Measurements from ENCODE around the gene MINDY4B. TPM values are rescaled to one million over a fixed set of nuclear protein-coding genes. Genes with fewer than 3 reads are reported as not detected.

MINDY4B gene
- total and polyA plus RNA-seq, 4 donors, result not detected

GRCh38 chr3:150847433-150847832 is 57.8 kb downstream of the MINDY4B start:
- Histone ChIP-seq H3K4me3 (ENCODE audit: low read depth in 1 of 3, low read length in 3 of 3) (no peak overlapping the region), H3K4me1 (ENCODE audit: control insufficient read depth in 4 of 4, insufficient read depth in 4 of 4, low read length in 3 of 4) (no peaks in the 10 kb centered on the region), H3K9ac (ENCODE audit: low read depth in 1 of 2, low read length in 2 of 2) (no peak overlapping the region), H3K36me3 (ENCODE audit: control insufficient read depth in 4 of 4, insufficient read depth in 3 of 4, low read depth in 1 of 4, low read length in 3 of 4) (no peaks in the 10 kb centered on the region), H3K9me3 (ENCODE audit: control insufficient read depth in 4 of 4, low read length in 3 of 4) (peaks cover 0 to 4% (median 0%) of the 10 kb centered on the region in 4 donors), H3K27ac (ENCODE audit: low read depth in 1 of 2, low read length in 2 of 2) (no peak overlapping the region), H3K27me3 (ENCODE audit: control insufficient read depth in 4 of 4, insufficient read depth in 4 of 4, low read length in 3 of 4) (no peaks in the 10 kb centered on the region)
- no peak for TF ChIP-seq YY1 (IDR thresholded peaks at IDR 0.05)
- TF ChIP-seq FOXA1 (IDR thresholded peaks at IDR 0.05), result no peak
- no peak for TF ChIP-seq JUND (IDR thresholded peaks at IDR 0.05)
- no peak for TF ChIP-seq CTCF (IDR thresholded peaks at IDR 0.05; ENCODE audit: low read depth, low read length, missing input control)
- no peak for TF ChIP-seq FOXA2 (IDR thresholded peaks at IDR 0.05)
- no peak for TF ChIP-seq RXRA (IDR thresholded peaks at IDR 0.05)
- TF ChIP-seq NR2F2 (IDR thresholded peaks at IDR 0.05), result no peak
- no peak for TF ChIP-seq HNF4G (IDR thresholded peaks at IDR 0.05)
- TF ChIP-seq TAF1 (conservative IDR thresholded peaks at IDR 0.05), result no peak
- TF ChIP-seq, protein P1, sequence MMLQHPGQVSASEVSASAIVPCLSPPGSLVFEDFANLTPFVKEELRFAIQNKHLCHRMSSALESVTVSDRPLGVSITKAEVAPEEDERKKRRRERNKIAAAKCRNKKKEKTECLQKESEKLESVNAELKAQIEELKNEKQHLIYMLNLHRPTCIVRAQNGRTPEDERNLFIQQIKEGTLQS (IDR thresholded peaks at IDR 0.05), result no peak
- TF ChIP-seq EGR1 (IDR thresholded peaks at IDR 0.05; ENCODE audit: low read depth in 2 of 2), result no peak
- TF ChIP-seq, protein P2, sequence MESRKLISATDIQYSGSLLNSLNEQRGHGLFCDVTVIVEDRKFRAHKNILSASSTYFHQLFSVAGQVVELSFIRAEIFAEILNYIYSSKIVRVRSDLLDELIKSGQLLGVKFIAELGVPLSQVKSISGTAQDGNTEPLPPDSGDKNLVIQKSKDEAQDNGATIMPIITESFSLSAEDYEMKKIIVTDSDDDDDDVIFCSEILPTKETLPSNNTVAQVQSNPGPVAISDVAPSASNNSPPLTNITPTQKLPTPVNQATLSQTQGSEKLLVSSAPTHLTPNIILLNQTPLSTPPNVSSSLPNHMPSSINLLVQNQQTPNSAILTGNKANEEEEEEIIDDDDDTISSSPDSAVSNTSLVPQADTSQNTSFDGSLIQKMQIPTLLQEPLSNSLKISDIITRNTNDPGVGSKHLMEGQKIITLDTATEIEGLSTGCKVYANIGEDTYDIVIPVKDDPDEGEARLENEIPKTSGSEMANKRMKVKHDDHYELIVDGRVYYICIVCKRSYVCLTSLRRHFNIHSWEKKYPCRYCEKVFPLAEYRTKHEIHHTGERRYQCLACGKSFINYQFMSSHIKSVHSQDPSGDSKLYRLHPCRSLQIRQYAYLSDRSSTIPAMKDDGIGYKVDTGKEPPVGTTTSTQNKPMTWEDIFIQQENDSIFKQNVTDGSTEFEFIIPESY (IDR thresholded peaks at IDR 0.05), result no peak
- TF ChIP-seq GABPA (IDR thresholded peaks at IDR 0.05 in 1 of 2, conservative IDR thresholded peaks at IDR 0.05 in 1 of 2), result no peak
- no peak for TF ChIP-seq HNF4A (conservative IDR thresholded peaks at IDR 0.05)
- 96% methylated on average over 1 of the region's 1 CpG for WGBS
- DNase-seq (ENCODE audit: low spot score), result no peak

- no peak overlapping the region for H3K4me3 ChIP-seq (ENCODE audit: low read depth in 1 of 3, low read length in 3 of 3)
- no peaks in the 10 kb centered on the region for H3K4me1 ChIP-seq (ENCODE audit: control insufficient read depth in 4 of 4, insufficient read depth in 4 of 4, low read length in 3 of 4)
- no peak for TF ChIP-seq YY1 (IDR thresholded peaks at IDR 0.05)
- 70% methylated on average over 3 of the region's 3 CpGs for WGBS
- no peak overlapping the region for H3K9ac ChIP-seq (ENCODE audit: low read depth in 1 of 2, low read length in 2 of 2)
- DNase-seq (ENCODE audit: low spot score), result no peak
- H3K27me3 ChIP-seq (ENCODE audit: control insufficient read depth in 4 of 4, insufficient read depth in 4 of 4, low read length in 3 of 4), result no peaks in the 10 kb centered on the region
- no peak overlapping the region for H3K27ac ChIP-seq (ENCODE audit: low read depth in 1 of 2, low read length in 2 of 2)
- no peaks in the 10 kb centered on the region for H3K36me3 ChIP-seq (ENCODE audit: control insufficient read depth in 4 of 4, insufficient read depth in 3 of 4, low read depth in 1 of 4, low read length in 3 of 4)
- no peaks in the 10 kb centered on the region for H3K9me3 ChIP-seq (ENCODE audit: control insufficient read depth in 4 of 4, low read length in 3 of 4)
Observed at GRCh38 chr3:150844484-150844883, 60.8 kb downstream of the MINDY4B start.

DNA sequence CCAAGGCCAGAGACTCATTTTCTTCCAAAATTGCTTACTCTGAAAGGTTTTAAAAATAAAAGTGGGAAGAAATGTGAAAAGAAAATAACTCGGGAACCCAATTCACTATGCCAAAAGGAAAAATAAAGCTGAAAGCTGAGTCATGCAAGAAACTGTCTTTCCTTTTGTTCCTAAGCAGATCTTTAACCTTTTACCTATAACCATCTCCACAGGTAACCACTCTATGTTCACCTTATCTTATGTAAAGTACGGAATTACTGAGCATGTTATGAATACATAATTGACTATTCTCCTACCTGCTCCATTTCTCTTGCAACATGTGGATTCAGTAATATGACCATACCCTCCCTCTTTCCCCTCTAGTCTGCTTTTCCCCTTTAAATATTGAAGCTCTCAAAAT is 62.0 kb downstream of the MINDY4B start:
- no peak overlapping the region for H3K4me3 ChIP-seq (ENCODE audit: low read depth in 1 of 3, low read length in 3 of 3)
- H3K9me3 ChIP-seq (ENCODE audit: control insufficient read depth in 4 of 4, low read length in 3 of 4), result no peaks in the 10 kb centered on the region
- no peak for TF ChIP-seq HNF4G (IDR thresholded peaks at IDR 0.05)
- no peaks in the 10 kb centered on the region for H3K36me3 ChIP-seq (ENCODE audit: control insufficient read depth in 4 of 4, insufficient read depth in 3 of 4, low read depth in 1 of 4, low read length in 3 of 4)
- no peaks in the 10 kb centered on the region for H3K27me3 ChIP-seq (ENCODE audit: control insufficient read depth in 4 of 4, insufficient read depth in 4 of 4, low read length in 3 of 4)
- H3K9ac ChIP-seq (ENCODE audit: low read depth in 1 of 2, low read length in 2 of 2), result no peak overlapping the region
- no peak for DNase-seq (ENCODE audit: low spot score)
- H3K4me1 ChIP-seq (ENCODE audit: control insufficient read depth in 4 of 4, insufficient read depth in 4 of 4, low read length in 3 of 4), result no peaks in the 10 kb centered on the region
- 86% methylated on average over 2 of the region's 2 CpGs for WGBS
- H3K27ac ChIP-seq (ENCODE audit: low read depth in 1 of 2, low read length in 2 of 2), result no peak overlapping the region
